Measurements from ENCODE around the gene PNP. TPM values are rescaled to one million over a fixed set of nuclear protein-coding genes. Genes with fewer than 3 reads are reported as not detected.

The PNP gene
- total RNA-seq, 1 donor from 2014 or later, result 17.0 TPM

DNA sequence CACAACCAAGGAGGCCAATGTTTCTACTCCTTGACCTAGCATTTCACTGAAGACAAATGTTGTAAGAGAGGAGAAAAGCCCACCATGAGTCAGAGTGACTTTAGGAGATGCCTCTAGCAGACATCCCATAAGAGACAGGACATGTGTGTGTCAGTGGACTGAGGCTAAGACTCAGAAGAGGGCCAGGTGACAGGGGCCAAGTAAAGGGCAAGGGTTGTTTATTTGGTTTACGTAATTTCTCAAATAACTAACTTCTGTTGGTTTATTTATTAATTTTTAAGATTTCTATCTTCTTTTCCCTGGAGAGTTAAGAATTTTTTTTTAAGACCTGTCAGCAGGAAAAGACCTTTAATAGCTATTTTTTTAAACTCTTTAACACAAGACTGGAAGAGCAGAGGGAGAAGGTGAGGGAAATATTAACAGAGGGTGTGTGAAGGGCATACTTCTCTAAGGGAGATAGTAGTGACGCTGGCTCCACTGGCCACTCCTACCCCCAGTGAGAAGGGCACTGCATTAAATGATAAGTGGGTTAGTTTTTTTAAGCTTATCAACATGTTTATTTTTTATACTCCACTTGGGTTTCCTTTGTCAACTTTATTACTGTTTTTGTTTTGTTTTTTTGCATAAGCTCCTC lies 3.4 kb downstream of the PNP start:
- Mint-ChIP-seq H3K27me3 (ENCODE audit: unreplicated experiment) (no peaks in the 10 kb centered on the region), H3K4me3 (ENCODE audit: unreplicated experiment) (no peak overlapping the region), H3K4me1 (ENCODE audit: unreplicated experiment) (peaks cover 16% of the 10 kb centered on the region), H3K9me3 (ENCODE audit: unreplicated experiment) (no peaks in the 10 kb centered on the region), H3K36me3 (ENCODE audit: unreplicated experiment) (peaks cover 26% of the 10 kb centered on the region), H3K27ac (ENCODE audit: unreplicated experiment) (no peak overlapping the region)
- TF ChIP-seq, protein P1, sequence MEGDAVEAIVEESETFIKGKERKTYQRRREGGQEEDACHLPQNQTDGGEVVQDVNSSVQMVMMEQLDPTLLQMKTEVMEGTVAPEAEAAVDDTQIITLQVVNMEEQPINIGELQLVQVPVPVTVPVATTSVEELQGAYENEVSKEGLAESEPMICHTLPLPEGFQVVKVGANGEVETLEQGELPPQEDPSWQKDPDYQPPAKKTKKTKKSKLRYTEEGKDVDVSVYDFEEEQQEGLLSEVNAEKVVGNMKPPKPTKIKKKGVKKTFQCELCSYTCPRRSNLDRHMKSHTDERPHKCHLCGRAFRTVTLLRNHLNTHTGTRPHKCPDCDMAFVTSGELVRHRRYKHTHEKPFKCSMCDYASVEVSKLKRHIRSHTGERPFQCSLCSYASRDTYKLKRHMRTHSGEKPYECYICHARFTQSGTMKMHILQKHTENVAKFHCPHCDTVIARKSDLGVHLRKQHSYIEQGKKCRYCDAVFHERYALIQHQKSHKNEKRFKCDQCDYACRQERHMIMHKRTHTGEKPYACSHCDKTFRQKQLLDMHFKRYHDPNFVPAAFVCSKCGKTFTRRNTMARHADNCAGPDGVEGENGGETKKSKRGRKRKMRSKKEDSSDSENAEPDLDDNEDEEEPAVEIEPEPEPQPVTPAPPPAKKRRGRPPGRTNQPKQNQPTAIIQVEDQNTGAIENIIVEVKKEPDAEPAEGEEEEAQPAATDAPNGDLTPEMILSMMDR (IDR thresholded peaks at IDR 0.05), result no peak
- no peak for DNase-seq (ENCODE audit: extremely low spot score, unreplicated experiment)

DNA sequence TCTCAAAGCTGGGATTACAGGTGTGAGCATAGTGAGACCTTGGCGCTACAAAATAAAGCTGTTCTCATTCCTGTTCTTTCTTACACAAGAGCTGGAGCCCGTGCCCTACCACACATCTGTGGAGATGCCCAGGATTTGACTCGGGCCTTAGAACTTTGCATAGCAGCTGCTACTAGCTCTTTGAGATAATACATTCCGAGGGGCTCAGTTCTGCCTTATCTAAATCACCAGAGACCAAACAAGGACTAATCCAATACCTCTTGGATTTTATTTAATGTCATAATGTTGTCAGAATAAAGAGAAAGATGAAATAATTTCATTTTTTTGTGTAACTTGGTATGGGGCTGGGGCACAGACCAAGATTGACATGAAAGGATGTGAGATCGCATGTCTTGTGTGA lies 7.6 kb downstream of the PNP start:
- no peak for DNase-seq (ENCODE audit: extremely low spot score, unreplicated experiment)
- H3K27ac Mint-ChIP-seq (ENCODE audit: unreplicated experiment), result no peak overlapping the region
- no peaks in the 10 kb centered on the region for H3K27me3 Mint-ChIP-seq (ENCODE audit: unreplicated experiment)

DNA sequence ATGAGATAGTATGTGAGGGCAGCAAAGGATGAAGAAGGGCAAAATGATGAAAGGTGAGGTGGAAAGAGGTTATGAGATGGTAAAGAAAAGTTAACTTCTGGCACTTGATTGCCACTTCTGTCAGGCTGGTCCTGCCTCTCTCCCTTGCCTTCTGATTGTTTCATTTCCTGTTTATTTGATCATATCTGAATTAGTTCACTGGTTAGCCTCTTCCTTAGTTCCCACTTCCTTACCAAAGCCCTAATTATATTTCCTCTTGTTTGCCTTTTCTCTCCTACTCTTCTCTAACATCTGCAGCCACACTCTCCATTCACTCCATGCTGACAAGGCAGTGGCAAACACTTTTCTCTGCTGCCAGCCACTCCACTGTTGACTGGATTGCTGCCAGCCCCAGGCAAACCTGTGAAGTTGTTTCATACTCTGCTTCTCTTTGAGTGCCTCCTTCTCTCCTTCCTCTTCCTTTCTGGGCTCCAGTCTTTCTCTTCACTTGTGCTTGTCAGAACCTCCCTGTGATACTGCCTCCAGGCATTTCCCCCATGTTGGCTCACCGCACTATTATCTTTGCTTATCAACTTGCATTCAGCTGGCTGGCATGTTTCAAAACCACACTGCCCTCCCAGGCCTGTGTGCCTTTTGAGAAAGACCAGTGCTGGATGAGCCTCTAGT lies 8.1 kb downstream of the PNP start:
- no peak for DNase-seq (ENCODE audit: extremely low spot score, unreplicated experiment)
- Mint-ChIP-seq H3K27me3 (ENCODE audit: unreplicated experiment) (peaks cover 5% of the 10 kb centered on the region), H3K27ac (ENCODE audit: unreplicated experiment) (peak overlapping the region; percentile 3), H3K4me1 (ENCODE audit: unreplicated experiment) (no peaks in the 10 kb centered on the region), H3K4me3 (ENCODE audit: unreplicated experiment) (no peak overlapping the region), H3K36me3 (ENCODE audit: unreplicated experiment) (peaks cover 25% of the 10 kb centered on the region), H3K9me3 (ENCODE audit: unreplicated experiment) (no peaks in the 10 kb centered on the region)
- TF ChIP-seq, protein P1 (IDR thresholded peaks at IDR 0.05), result no peak

More for the DNA sequence above, 7.6 kb downstream of the PNP start:
- Mint-ChIP-seq H3K4me1 (ENCODE audit: unreplicated experiment) (peaks cover 3% of the 10 kb centered on the region), H3K36me3 (ENCODE audit: unreplicated experiment) (peaks cover 27% of the 10 kb centered on the region), H3K4me3 (ENCODE audit: unreplicated experiment) (no peak overlapping the region), H3K9me3 (ENCODE audit: unreplicated experiment) (no peaks in the 10 kb centered on the region)
- TF ChIP-seq, protein P1 (IDR thresholded peaks at IDR 0.05), result no peak

DNA sequence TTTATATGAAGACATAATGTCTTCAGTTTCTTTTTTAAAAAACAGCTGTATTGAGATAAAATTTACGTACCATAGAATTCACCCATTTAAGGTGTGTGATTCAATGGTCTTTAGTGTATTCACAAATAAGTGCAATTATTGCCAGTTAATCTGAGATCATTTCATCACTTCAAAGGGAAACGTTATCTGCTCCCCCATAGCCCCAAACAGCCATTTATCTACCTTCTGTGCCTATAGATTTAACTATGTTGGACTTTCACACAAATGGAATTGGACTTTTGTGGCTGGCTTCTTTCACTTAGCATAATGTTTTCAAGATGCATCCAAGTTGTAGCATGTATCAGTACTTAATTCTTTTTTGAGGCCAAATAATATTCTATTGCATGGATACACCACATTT lies 9.7 kb downstream of the PNP start:
- Mint-ChIP-seq H3K9me3 (ENCODE audit: unreplicated experiment) (no peaks in the 10 kb centered on the region), H3K36me3 (ENCODE audit: unreplicated experiment) (peaks cover 20% of the 10 kb centered on the region), H3K4me1 (ENCODE audit: unreplicated experiment) (no peaks in the 10 kb centered on the region), H3K4me3 (ENCODE audit: unreplicated experiment) (no peak overlapping the region), H3K27me3 (ENCODE audit: unreplicated experiment) (peaks cover 19% of the 10 kb centered on the region), H3K27ac (ENCODE audit: unreplicated experiment) (no peak overlapping the region)
- TF ChIP-seq, protein P1 (IDR thresholded peaks at IDR 0.05), result no peak
- DNase-seq (ENCODE audit: extremely low spot score, unreplicated experiment), result no peak

DNA sequence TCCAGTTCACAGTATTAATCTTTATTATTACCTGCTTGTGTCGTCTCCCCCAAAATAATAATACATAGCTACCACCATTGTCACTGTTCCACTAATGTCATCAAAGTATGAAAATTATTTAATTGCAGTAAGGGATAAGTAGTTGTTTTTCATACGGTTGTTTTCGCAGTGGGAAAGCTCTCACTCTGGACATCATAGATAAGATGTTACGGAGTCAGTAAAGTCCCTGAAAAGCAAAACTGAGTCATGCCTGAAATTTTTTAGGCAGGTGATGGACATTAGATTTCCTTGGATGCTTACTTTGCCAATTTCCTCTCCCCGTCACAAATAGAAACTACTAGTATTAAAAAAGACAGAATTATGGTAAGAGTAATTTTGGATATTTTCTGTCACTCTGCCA lies 13.2 kb downstream of the PNP start:
- TF ChIP-seq, protein P1 (IDR thresholded peaks at IDR 0.05), result no peak
- peaks cover 3% of the 10 kb centered on the region for H3K36me3 Mint-ChIP-seq (ENCODE audit: unreplicated experiment)
- no peak overlapping the region for H3K4me3 Mint-ChIP-seq (ENCODE audit: unreplicated experiment)
- H3K9me3 Mint-ChIP-seq (ENCODE audit: unreplicated experiment), result no peaks in the 10 kb centered on the region
- H3K4me1 Mint-ChIP-seq (ENCODE audit: unreplicated experiment), result no peaks in the 10 kb centered on the region
- no peak for DNase-seq (ENCODE audit: extremely low spot score, unreplicated experiment)
- peaks cover 37% of the 10 kb centered on the region for H3K27me3 Mint-ChIP-seq (ENCODE audit: unreplicated experiment)
- H3K27ac Mint-ChIP-seq (ENCODE audit: unreplicated experiment), result no peak overlapping the region

Data from osteocyte (in vitro differentiated cells).